Measurements from ENCODE around the gene MYO18B.

The MYO18B gene

GRCh38 chr22:25829808-25830777 lies 88.1 kb downstream of the MYO18B start:
- no peak for DNase-seq

- no peak for DNase-seq
These were observed 91.1 kb downstream of the MYO18B start for GRCh38 chr22:25833091-25833490.

DNA sequence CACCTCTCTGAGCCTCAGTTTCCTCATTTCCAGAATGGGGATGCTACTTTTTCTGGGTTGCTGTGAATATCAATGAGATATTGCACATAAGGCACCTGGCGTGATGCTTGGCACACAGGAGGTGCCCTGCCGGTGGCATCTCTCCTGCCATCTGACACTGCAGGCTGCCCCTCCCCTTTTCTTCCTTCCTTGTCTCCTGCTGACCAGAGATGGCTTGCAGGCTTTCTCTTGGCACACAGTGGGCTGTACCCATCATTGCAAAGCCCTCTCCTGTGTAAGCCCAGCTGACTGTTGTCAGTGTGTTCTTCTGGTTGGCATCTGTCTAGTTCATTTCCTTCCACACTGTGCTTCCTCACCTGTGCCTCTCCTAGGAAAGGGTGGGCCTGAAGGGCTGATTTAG lies 91.7 kb downstream of the MYO18B start:
- no peak for DNase-seq

GRCh38 chr22:25834490-25834889 lies 92.5 kb downstream of the MYO18B start:
- DNase-seq, result no peak

DNA sequence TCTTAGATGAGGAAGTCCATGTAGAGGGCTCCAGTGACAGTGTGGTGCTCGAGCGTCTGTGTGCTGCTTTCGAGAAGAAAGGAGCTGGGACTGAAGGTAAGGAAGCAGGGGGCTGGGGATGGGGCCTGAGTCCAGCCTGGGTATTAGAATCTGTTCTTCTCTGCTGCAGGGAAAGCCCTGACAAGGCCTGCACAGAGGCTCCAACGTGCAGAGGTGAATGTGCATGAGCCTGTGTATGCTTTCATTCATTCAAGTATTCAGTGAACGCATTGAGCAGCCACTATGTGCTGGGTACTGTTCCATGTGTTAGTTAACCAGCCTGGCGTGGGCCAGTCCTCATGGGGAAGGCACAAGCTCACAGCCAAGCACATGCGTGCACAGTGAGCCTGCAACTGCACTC lies 93.4 kb downstream of the MYO18B start:
- DNase-seq, result no peak

GRCh38 chr22:25837288-25837900 lies 95.4 kb downstream of the MYO18B start:
- no peak for DNase-seq

- DNase-seq, result no peak
These were observed 97.2 kb downstream of the MYO18B start for GRCh38 chr22:25838960-25839741.

DNA sequence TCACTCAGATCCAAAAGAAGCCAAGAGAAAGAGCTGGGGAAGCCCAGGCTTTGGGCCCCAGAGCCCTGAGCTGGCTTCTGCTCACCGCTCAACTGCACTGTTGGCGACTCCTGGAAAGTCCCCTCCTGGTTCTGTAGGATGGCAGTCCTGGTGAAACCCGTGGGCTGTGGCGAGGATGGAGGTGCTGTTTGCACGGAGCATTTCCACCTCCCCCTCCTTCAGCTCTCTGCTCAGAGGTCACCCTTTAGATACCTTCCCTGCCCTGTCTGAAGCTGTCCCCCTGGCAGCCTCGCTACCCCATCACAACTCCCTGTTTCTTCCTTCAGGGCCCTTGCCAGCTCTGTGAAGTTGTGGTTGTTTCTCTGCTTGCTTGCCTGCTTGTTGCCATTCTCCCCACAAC lies 97.8 kb downstream of the MYO18B start:
- no peak for DNase-seq

DNA sequence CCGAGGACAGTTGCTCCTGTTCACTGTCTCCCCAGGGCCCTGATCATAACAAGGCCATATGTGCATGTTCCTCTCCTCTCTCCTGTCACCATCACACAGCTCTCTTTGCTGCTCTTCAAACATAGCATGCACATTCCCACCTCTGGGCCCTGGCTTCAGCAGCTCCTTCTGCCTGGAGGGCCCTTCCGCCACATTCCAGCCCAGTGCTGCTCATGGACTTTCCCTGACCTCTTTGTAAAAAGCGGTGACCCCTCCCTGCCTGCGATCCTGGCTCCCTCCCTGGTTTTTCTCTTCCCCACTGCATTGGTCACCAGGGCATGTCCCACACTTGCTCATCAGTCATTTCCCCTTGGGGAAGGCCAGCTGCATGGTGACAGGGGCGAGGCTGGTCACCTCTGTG lies 98.2 kb downstream of the MYO18B start:
- DNase-seq, result no peak

DNA sequence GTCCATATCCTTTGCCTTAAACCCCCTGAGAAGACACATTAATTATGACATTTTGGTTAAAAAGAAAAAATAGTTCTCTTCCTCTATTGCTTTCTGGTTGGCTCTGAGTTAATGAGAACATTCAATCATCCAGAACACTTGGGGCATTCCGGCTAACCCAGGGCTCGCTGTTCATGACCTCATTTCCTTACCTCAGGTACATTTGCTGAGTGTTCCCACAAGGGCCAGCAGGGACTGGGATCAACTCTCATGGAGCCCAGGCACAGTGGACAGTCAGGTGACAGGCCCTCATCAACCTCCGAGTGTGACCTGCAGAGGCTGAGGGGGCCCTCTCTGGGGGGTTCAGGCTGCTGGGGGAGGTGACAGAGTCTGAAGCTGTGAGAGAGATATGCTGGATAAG lies 98.9 kb downstream of the MYO18B start:
- no peak for DNase-seq

DNA sequence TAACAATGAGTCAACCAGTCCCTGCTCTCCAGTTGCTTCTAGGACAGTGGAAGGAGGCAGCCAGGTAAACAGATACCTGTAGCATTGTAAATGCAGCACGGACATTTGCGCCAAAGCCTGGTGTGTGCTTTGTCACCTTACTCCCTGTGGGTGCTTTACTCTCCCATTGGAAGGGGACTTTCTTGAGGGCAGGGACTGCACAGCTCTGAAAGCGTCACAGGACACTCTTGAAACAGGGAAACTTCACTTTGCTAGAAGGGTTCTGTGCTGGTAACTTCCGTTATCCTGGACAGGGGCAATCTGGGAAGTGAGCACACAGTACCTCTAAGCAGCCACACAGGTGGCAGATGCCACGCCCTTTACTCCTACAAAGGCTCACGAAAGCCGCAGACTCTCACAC lies 99.8 kb downstream of the MYO18B start:
- DNase-seq, result no peak

DNA sequence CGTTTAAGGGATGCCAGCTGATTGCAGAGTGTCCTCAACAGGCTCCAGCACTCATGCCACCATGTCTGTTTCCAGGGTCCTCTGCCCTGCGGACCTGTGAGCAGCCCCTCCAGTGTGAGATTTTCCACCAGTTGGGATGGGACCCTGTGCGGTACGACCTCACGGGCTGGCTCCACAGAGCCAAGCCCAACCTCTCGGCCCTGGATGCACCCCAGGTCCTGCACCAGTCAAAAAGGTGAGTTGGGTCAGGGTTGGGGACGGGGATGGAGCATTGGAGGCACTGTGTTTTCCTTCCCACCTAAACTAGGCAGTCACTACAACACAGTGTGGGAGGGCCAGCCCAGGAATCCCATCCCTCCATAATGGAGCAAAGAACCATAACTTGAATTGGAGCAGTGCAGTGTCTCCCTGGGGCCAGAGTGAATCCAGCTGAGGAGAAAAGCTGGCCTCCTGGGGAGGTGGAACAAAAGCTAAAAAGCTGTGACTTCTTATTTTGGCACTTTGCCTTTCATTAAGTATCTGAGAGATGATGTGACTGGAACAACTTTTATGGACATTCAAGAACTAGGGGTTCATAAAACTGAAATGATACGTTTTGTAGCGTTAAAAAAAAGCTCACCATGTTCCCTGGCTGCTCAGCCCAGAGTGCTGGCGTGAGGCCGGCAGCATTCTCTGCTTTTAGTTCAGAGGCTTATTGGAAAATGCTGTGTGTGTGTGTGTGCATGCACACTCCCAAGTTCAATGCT lies 101.8 kb downstream of the MYO18B start:
- no peak for DNase-seq

DNA sequence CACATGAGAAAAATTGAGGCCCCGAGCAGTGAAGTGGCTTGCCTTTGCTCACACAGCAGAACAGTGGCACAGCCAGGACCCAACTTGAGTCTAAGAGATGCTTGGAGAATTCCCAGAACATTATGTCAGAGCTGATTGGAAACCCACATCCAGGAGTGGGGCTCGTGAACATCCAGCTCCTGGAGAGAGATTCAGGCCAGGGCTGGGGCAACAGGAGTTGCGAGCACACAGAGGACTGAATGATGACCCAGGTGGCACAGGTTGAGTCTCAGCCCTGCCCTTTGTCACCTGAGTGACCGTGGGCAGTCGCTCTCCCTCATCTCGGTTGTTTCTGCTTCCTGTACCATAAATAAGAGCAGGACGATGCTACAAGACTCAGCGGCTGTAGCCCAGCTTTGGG lies 102.6 kb downstream of the MYO18B start:
- no peak for DNase-seq

DNA sequence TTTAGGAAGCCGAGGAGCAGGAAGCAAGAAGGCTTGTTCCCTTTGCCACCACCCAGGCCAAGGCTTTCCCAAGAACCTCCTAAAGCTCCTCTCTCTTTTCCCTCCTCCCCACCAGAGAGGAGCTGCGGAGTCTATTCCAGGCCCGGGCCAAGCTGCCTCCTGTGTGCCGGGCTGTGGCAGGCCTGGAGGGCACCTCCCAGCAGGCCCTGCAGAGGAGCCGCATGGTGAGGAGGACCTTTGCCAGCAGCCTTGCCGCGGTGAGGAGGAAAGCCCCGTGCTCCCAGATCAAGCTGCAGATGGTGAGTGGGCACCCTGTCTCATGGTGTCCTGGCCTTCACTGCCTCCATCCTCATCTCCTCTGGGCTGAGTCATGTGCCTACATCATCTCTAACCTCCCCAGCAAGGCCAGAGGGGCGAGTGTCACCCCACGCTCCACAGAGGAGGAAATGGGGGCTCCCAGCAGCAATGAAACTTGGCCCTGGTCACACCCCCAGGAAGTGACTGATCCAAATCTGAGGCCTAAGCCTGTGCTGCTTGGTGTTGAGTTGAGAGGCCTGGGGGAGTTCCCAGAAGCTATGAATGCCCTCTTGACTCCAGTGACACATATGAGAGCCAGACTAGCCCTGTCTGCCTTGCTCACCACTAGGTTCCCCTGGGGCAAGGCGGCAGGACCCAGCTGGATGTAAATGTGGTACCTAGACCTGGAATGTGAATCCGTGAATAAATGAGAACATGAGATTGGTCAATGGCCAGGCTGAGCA lies 104.2 kb downstream of the MYO18B start:
- no peak for DNase-seq

GRCh38 chr22:25847451-25847850 lies 105.5 kb downstream of the MYO18B start:
- DNase-seq, result no peak

GRCh38 chr22:25848954-25849353 lies 107.0 kb downstream of the MYO18B start:
- no peak for DNase-seq

DNA sequence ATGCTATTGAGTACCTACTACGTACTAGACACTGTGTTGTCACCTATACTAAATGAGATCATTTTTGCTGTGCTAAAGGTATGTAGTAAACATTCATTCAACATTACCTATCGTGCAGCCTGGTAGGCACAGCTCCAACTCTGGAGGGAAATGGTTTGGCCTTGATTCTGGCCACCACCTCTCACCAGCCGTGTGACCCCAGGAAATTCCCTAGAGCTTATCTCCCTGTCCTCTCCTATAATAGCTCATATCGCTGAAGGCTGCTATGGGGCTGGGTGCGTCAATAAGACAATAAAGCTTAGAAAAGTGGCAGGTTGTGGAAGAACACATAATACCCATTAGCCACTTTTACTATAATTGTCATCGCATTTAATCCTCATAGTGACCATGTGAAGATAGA lies 107.5 kb downstream of the MYO18B start:
- DNase-seq, result no peak

- DNase-seq, result no peak
These were observed 110.2 kb downstream of the MYO18B start for GRCh38 chr22:25852223-25852622.

DNA sequence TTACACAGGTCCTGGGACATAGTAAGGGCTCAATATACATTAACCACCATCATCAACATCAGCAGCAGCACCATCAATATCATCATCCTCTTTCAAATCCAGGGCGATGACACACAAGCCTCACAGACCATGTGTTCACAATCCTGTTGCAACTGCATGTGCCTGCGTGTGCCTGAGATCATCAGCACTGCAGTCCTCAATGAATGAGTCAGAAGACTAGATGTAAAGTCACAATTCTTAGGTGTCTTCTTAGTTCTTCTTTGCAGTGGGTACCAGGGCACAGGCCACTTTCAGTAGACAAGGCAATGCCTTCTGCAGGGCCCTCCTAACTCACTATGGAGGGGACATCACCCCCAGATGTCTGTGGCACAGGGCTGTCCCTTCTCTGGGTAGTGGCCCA lies 111.1 kb downstream of the MYO18B start:
- no peak for DNase-seq

- DNase-seq, result no peak
These were observed 111.7 kb downstream of the MYO18B start for GRCh38 chr22:25853501-25854284.

GRCh38 chr22:25869771-25870170 lies 127.8 kb downstream of the MYO18B start:
- no peak for DNase-seq
